GM23248 (cell line): Measurements from ENCODE around the gene RECQL5.

Experiments
- EZH2 ChIP-seq: fragments of 200-600 bp; sonication (generic); IDR thresholded peaks from 2 replicates; pipeline ENCODE4 v1.6.1; 2018; ENCODE audit warnings: antibody characterized with exemption, mild to moderate bottlenecking; ENCODE audit not compliant: insufficient read depth, poor library complexity, severe bottlenecking
- EZH2phosphoT487 ChIP-seq: fragments of 200-600 bp; sonication (generic); IDR thresholded peaks from 2 replicates; pipeline ENCODE4 v1.6.1; 2018; ENCODE audit warnings: antibody characterized with exemption, moderate library complexity, mild to moderate bottlenecking, low read depth; ENCODE audit not compliant: insufficient read depth

GRCh38 chr17:75605790-75606189 is 61.2 kb downstream of the RECQL5 start:
- TF ChIP-seq EZH2phosphoT487 (no peak), EZH2 (no peak)
